GM21619 (cell line): ENCODE results near the gene ACTR1A.

Experiments used
- ATAC-seq: cut with Tn5 transposase; IDR thresholded peaks from one replicate; pipeline ENCODE4 v1.9.1; 2021; ENCODE audit not compliant: unreplicated experiment

ACTR1A gene

DNA sequence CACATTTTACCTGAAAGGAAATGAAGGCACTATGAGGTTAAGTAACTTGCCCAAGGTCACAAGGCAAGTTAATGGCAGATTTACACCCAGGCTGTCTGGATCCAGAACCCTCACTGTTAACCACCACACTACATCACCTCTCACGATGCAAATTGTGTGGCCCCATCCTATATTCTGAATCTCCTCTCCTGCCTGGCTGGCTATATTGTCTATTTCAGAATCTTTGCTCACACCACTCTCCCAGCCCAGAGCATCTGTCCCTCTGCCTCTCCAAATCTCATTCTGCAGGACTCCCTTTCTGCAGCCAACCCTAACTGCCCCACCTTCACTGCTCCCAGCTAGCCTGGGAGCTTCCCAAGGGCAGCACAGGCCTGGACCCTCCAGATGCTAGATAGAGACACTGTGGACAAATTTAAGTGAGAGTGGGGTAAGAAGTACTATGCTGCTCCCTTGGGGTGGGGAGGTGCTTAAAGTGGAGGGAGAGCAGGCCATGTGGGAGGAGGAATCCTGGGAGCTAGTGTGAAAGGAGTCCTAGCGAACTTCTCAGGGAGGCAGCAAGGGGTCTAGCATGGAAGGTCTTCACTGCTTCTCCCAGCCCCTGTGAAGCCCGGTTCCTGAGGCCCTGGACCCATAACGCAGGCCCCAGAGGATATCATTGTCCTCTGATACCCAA lies 70.9 kb downstream of the ACTR1A start:
- no peak for ATAC-seq

- ATAC-seq: no peak
Observed at GRCh38 chr10:102429468-102429867, 73.0 kb downstream of the ACTR1A start.
